WTC11 (cell line): ENCODE results near the gene PC. TPM values are rescaled to one million over a fixed set of nuclear protein-coding genes. Genes with fewer than 3 reads are reported as not detected.
"Not testable (repeated sequence)": the region's sequence is repeated elsewhere in the genome, so short reads cannot be mapped to it uniquely, and the experiment has no call there.

Source experiments
- ATAC-seq: fragments of 200-7000 bp; cut with Tn5 transposase; 2 replicates; pipeline ENCODE4 v1.10.0; 2021; ENCODE audit warnings: mild to moderate bottlenecking, moderate library complexity
- CTCF ChIA-PET: fragments of 300-600 bp; sonication (Branson Sonifier 250); formaldehyde crosslinking; loops from one replicate; lab custom pipeline; 2021; ENCODE audit warnings: antibody characterized with exemption; lab: Charles Lee
- POLR2A ChIA-PET: fragments of 350-600 bp; sonication (Branson Sonifier 250); formaldehyde crosslinking; loops from one replicate; lab custom pipeline; 2021; ENCODE audit warnings: antibody characterized with exemption; lab: Charles Lee
- DNase-seq: peaks from one replicate; pipeline ENCODE4 v3.0.0; 2021; ENCODE audit warnings: low spot score
- H3K27ac Mint-ChIP-seq: 2 replicates; pipeline ENCODE4 v1.8.0; 2021; ENCODE audit warnings: mixed read lengths
- H3K27me3 Mint-ChIP-seq: 2 replicates; pipeline ENCODE4 v1.8.0; 2021; ENCODE audit warnings: low read depth, mild to moderate bottlenecking, moderate library complexity, mixed read lengths
- H3K36me3 Mint-ChIP-seq: 2 replicates; pipeline ENCODE4 v1.8.0; 2021; ENCODE audit warnings: mixed read lengths
- H3K4me1 Mint-ChIP-seq: 2 replicates; pipeline ENCODE4 v1.8.0; 2022; ENCODE audit warnings: mixed read lengths
- H3K4me3 Mint-ChIP-seq: 2 replicates; pipeline ENCODE4 v1.8.0; 2021; ENCODE audit warnings: mild to moderate bottlenecking, moderate library complexity, mixed read lengths
- H3K9me3 Mint-ChIP-seq: 2 replicates; pipeline ENCODE4 v1.8.0; 2021; ENCODE audit warnings: mixed read lengths
- CBFB ChIP-seq: sonication (generic); formaldehyde crosslinking; IDR thresholded peaks from 2 replicates; pipeline ENCODE4 v1.8.1; 2022; ENCODE audit warnings: mild to moderate bottlenecking, low read depth, missing genetic modification reagents
- CREM ChIP-seq: sonication (generic); formaldehyde crosslinking; IDR thresholded peaks from 2 replicates; pipeline ENCODE4 v1.8.1; 2022; ENCODE audit warnings: mild to moderate bottlenecking, missing genetic modification reagents, moderate library complexity
- ELF4 ChIP-seq: sonication (generic); formaldehyde crosslinking; IDR thresholded peaks from 2 replicates; pipeline ENCODE4 v1.8.1; 2022; ENCODE audit warnings: low read depth, mild to moderate bottlenecking, moderate library complexity, missing genetic modification reagents
- EMX1 ChIP-seq: fragments of 250-450 bp; sonication (Bioruptor Pico); IDR thresholded peaks from 2 replicates; pipeline ENCODE4 v1.8.0; 2021; ENCODE audit warnings: mild to moderate bottlenecking
- ETV6 ChIP-seq: sonication (generic); formaldehyde crosslinking; IDR thresholded peaks from 2 replicates; pipeline ENCODE4 v1.8.1; 2022; ENCODE audit warnings: mild to moderate bottlenecking, missing genetic modification reagents
- FOXP1 ChIP-seq: sonication (generic); formaldehyde crosslinking; IDR thresholded peaks from 2 replicates; pipeline ENCODE4 v1.8.0; 2022; ENCODE audit warnings: missing genetic modification reagents, mild to moderate bottlenecking, moderate library complexity, borderline replicate concordance
- GRHL2 ChIP-seq: fragments of 250-450 bp; sonication (Bioruptor Pico); IDR thresholded peaks from 2 replicates; pipeline ENCODE4 v1.8.0; 2022; ENCODE audit warnings: mild to moderate bottlenecking, moderate library complexity; ENCODE audit not compliant: insufficient replicate concordance, severe bottlenecking
- GTF2I ChIP-seq: fragments of 250-450 bp; sonication (Bioruptor Pico); conservative IDR thresholded peaks from 2 replicates; pipeline ENCODE4 v1.4.0; 2021; ENCODE audit warnings: mild to moderate bottlenecking
- HMGA2 ChIP-seq: fragments of 250-450 bp; sonication (Bioruptor Pico); IDR thresholded peaks from 2 replicates; pipeline ENCODE4 v1.4.0; 2021; ENCODE audit warnings: mild to moderate bottlenecking, moderate library complexity
- MXD4 ChIP-seq: fragments of 250-450 bp; sonication (Bioruptor Pico); IDR thresholded peaks from 2 replicates; pipeline ENCODE4 v1.8.0; 2021; ENCODE audit warnings: mild to moderate bottlenecking, moderate library complexity, borderline replicate concordance
- NFE2L1 ChIP-seq: sonication (generic); formaldehyde crosslinking; IDR thresholded peaks from 2 replicates; pipeline ENCODE4 v1.8.1; 2023; ENCODE audit warnings: missing genetic modification reagents
- TCF7 ChIP-seq: sonication (generic); formaldehyde crosslinking; IDR thresholded peaks from 2 replicates; pipeline ENCODE4 v1.8.0; 2022; ENCODE audit warnings: mild to moderate bottlenecking, low read depth, missing genetic modification reagents, moderate library complexity
- ZNF219 ChIP-seq: sonication (generic); formaldehyde crosslinking; IDR thresholded peaks from 2 replicates; pipeline ENCODE4 v1.8.0; 2023; ENCODE audit warnings: missing genetic modification reagents, mild to moderate bottlenecking, borderline replicate concordance
- ZNF263 ChIP-seq: sonication (generic); formaldehyde crosslinking; IDR thresholded peaks from 2 replicates; pipeline ENCODE4 v1.8.1; 2022; ENCODE audit warnings: low read depth, mild to moderate bottlenecking, moderate library complexity, missing genetic modification reagents
- ZNF423 ChIP-seq: fragments of 250-450 bp; sonication (Bioruptor Pico); IDR thresholded peaks from 2 replicates; pipeline ENCODE4 v2.1.2; 2022; ENCODE audit warnings: mild to moderate bottlenecking, moderate library complexity
- total RNA-seq: library from RNA; stranded (reverse); gene quantifications from 3 replicates; pipeline ENCODE4 v1.2.3, GENCODE V29; 2021
- TF ChIP-seq, protein P1 (sequence below): sonication (generic); formaldehyde crosslinking; conservative IDR thresholded peaks from 2 replicates; pipeline ENCODE4 v1.8.1; 2022; ENCODE audit warnings: mild to moderate bottlenecking, missing genetic modification reagents
- TF ChIP-seq, protein P2 (sequence below): sonication (generic); formaldehyde crosslinking; IDR thresholded peaks from 2 replicates; pipeline ENCODE4 v1.8.0; 2022; ENCODE audit warnings: mild to moderate bottlenecking, missing genetic modification reagents
- TF ChIP-seq, protein P3 (sequence below): fragments of 200-600 bp; IDR thresholded peaks from 2 replicates; pipeline ENCODE4 v1.8.0; 2022; ENCODE audit warnings: antibody characterized with exemption
- TF ChIP-seq, protein P4 (sequence below): fragments of 250-450 bp; sonication (Bioruptor Pico); conservative IDR thresholded peaks from 2 replicates; pipeline ENCODE4 v1.9.0; 2021; ENCODE audit warnings: mild to moderate bottlenecking
- TF ChIP-seq, protein P5 (sequence below): sonication (generic); formaldehyde crosslinking; IDR thresholded peaks from 2 replicates; pipeline ENCODE4 v1.8.1; 2023; ENCODE audit warnings: mild to moderate bottlenecking, missing genetic modification reagents
- TF ChIP-seq, protein P6 (sequence below): sonication (generic); formaldehyde crosslinking; IDR thresholded peaks from 2 replicates; pipeline ENCODE4 v1.8.1; 2023; ENCODE audit warnings: mild to moderate bottlenecking, missing genetic modification reagents
- TF ChIP-seq, protein P7 (sequence below): fragments of 250-450 bp; sonication (Bioruptor Pico); IDR thresholded peaks from 2 replicates; pipeline ENCODE4 v2.1.2; 2022; ENCODE audit warnings: mild to moderate bottlenecking, moderate library complexity

Gene PC
- total RNA-seq, 1 experiment from 2014 or later, result 27.2 TPM

DNA sequence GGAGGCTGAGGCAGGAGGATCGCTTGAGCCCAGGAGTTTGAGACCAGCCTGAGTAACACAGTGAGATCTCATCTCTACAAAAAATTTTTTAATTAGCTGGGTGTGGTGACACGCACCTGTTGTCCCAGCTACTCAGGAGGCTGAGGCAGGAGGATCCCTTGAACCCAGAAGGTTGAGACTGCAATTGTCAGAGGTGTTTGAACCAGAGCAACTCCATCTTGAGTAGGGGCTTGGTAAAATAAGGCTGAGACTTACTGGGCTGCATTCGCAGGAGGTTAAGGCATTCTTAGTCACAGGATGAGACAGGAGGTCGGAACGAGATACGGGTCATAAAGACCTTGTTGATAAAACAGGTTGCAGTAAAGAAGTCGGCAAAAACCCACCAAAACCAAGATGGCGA lies 47.0 kb upstream of the PC start:
- H3K36me3 Mint-ChIP-seq, H3K27me3 Mint-ChIP-seq, H3K27ac Mint-ChIP-seq, POLR2A ChIA-PET, DNase-seq, H3K4me3 Mint-ChIP-seq, ATAC-seq, H3K9me3 Mint-ChIP-seq: not testable (repeated sequence)
- CTCF ChIA-PET, result interaction anchor here (1.5 to 2.5 kb wide), 2 partner anchors 15 to 16 kb away, joined by 8 to 22 read pairs; no protein-coding TSS in a partner anchor
- H3K4me1 Mint-ChIP-seq, result peaks cover 40% of the 10 kb centered on the region

DNA sequence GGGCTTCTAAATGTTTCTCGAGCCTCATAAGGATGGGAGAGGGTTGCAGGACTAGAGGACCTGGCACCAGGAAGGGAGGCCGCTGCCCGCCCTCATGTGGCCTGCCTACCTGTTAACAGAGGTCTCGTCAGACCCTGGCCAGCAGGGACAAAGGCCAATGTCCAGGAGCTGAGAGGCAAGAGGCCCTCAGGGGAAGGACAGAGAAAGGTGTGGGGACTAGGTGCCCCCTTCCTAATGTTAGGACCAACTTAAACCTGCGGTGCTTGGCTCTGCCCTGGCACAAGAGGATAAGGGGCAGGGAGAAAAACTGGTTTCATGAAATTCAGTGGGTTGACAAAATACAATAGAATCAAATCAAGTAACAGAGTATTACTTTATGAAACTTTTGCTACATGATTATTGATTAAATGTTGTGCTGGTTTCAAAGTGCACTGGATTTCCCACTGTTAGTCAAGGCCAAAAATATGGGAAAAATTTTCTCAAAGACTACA lies 44.8 kb upstream of the PC start:
- ChIA-PET POLR2A (no interaction called here), CTCF (interaction anchor here (1.1 to 2.9 kb wide), 5 partner anchors 14 to 122 kb away, joined by 3 to 26 read pairs (median 3); partner anchors contain the start of gene SYT12)
- Mint-ChIP-seq H3K27me3 (no peaks in the 10 kb centered on the region), H3K27ac (peak overlapping the region; percentile 92), H3K4me3 (no peak overlapping the region), H3K36me3 (no peaks in the 10 kb centered on the region), H3K9me3 (peaks cover 5% of the 10 kb centered on the region; the same call in 1 of the 2 replicates), H3K4me1 (peaks cover 38% of the 10 kb centered on the region)
- ATAC-seq (peak; percentile 28), DNase-seq (peak; percentile 20)
- TF ChIP-seq CREM (no peak), EMX1 (CRISPR knock-in tag) (no peak), GRHL2 (no peak), ZNF423 (no peak), ELF4 (CRISPR knock-in tag) (no peak), HMGA2 (CRISPR knock-in tag) (no peak), FOXP1 (CRISPR knock-in tag) (no peak), MXD4 (CRISPR knock-in tag) (no peak), ZNF263 (CRISPR knock-in tag) (no peak), NFE2L1 (CRISPR knock-in tag) (no peak), CBFB (CRISPR knock-in tag) (no peak), GTF2I (no peak), ZNF219 (CRISPR knock-in tag) (no peak)
- TF ChIP-seq, protein P1, sequence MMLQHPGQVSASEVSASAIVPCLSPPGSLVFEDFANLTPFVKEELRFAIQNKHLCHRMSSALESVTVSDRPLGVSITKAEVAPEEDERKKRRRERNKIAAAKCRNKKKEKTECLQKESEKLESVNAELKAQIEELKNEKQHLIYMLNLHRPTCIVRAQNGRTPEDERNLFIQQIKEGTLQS (CRISPR knock-in tag), result no peak
- TF ChIP-seq, protein P2, sequence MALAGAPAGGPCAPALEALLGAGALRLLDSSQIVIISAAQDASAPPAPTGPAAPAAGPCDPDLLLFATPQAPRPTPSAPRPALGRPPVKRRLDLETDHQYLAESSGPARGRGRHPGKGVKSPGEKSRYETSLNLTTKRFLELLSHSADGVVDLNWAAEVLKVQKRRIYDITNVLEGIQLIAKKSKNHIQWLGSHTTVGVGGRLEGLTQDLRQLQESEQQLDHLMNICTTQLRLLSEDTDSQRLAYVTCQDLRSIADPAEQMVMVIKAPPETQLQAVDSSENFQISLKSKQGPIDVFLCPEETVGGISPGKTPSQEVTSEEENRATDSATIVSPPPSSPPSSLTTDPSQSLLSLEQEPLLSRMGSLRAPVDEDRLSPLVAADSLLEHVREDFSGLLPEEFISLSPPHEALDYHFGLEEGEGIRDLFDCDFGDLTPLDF (CRISPR knock-in tag), result no peak
- TF ChIP-seq, protein P3, sequence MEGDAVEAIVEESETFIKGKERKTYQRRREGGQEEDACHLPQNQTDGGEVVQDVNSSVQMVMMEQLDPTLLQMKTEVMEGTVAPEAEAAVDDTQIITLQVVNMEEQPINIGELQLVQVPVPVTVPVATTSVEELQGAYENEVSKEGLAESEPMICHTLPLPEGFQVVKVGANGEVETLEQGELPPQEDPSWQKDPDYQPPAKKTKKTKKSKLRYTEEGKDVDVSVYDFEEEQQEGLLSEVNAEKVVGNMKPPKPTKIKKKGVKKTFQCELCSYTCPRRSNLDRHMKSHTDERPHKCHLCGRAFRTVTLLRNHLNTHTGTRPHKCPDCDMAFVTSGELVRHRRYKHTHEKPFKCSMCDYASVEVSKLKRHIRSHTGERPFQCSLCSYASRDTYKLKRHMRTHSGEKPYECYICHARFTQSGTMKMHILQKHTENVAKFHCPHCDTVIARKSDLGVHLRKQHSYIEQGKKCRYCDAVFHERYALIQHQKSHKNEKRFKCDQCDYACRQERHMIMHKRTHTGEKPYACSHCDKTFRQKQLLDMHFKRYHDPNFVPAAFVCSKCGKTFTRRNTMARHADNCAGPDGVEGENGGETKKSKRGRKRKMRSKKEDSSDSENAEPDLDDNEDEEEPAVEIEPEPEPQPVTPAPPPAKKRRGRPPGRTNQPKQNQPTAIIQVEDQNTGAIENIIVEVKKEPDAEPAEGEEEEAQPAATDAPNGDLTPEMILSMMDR, result no peak
- TF ChIP-seq, protein P4, sequence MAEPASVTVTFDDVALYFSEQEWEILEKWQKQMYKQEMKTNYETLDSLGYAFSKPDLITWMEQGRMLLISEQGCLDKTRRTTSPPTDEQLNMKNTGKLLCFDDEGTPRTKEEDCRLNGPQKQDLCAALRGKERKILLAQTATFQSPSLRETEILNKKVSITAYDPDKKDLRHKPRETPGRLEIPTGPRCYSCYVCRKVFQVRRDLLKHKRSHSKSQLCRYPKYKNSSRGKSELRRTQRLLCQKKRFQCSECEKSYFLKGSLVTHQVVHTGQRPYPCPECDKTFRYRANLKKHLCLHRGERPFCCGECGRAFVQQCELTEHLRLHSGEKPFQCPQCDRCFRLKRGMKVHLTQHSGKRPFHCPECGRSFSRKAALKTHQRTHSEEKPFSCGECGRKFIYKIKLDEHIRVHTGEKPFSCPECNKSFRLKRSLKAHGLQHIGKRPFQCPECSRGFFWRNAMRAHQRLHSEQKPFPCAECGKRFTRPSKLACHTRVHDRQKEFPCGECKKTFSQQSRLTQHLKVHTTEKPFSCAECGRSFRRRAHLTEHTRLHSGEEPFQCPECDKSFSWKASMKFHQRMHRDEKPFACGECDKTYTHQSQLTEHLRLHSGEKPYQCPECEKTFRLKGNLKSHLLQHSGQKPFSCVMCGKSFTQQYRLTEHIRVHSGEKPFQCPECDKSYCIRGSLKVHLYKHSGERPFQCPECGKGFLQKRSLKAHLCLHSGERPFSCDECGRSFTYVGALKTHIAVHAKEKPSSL, result no peak
- TF ChIP-seq, all 79 proteins: peak for 0

DNA sequence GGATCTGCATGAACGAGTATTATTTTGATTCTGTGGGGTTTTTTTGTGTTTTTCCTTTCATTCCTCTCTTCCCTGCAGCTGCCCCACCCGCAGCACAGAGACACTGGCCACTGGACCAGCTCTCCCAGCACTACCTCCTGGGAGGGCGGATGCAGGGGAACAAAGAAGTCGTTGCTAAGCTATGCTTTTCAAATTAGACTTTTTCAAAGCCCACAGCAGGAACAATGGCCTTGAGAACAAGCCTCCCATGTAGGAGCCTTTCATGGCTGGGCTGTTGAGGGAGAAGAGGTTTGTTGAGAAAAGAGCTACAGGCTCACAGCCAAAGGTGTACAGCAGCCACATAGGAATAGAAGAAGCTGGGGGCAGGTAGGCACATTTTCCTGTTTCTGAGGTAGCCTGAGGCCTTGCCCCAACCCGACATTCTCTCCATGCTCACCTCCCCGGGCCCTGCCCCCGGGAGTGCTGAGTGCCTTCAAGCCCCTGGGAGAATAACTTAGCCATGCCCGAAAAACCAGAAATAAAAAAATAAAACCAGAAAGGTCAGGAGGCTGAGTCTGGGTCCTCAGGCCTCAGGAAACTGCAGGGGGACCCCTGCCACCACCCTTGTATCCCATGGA lies 44.2 kb upstream of the PC start:
- ChIA-PET POLR2A (no interaction called here), CTCF (interaction anchor here (0.5 to 2.9 kb wide), 9 partner anchors 13 to 151 kb away, joined by 3 to 26 read pairs (median 3); partner anchors contain the start of gene SYT12)
- Mint-ChIP-seq H3K36me3 (no peaks in the 10 kb centered on the region), H3K27ac (peak overlapping the region; percentile 92), H3K4me1 (peaks cover 38% of the 10 kb centered on the region), H3K4me3 (peak overlapping the region; percentile 27), H3K9me3 (peaks cover 5% of the 10 kb centered on the region; the same call in 1 of the 2 replicates), H3K27me3 (no peaks in the 10 kb centered on the region)
- ATAC-seq, result peak; percentile 84
- peak; percentile 35 for DNase-seq
- TF ChIP-seq, protein P5, sequence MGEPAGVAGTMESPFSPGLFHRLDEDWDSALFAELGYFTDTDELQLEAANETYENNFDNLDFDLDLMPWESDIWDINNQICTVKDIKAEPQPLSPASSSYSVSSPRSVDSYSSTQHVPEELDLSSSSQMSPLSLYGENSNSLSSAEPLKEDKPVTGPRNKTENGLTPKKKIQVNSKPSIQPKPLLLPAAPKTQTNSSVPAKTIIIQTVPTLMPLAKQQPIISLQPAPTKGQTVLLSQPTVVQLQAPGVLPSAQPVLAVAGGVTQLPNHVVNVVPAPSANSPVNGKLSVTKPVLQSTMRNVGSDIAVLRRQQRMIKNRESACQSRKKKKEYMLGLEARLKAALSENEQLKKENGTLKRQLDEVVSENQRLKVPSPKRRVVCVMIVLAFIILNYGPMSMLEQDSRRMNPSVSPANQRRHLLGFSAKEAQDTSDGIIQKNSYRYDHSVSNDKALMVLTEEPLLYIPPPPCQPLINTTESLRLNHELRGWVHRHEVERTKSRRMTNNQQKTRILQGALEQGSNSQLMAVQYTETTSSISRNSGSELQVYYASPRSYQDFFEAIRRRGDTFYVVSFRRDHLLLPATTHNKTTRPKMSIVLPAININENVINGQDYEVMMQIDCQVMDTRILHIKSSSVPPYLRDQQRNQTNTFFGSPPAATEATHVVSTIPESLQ (CRISPR knock-in tag), result no peak
- TF ChIP-seq, protein P6, sequence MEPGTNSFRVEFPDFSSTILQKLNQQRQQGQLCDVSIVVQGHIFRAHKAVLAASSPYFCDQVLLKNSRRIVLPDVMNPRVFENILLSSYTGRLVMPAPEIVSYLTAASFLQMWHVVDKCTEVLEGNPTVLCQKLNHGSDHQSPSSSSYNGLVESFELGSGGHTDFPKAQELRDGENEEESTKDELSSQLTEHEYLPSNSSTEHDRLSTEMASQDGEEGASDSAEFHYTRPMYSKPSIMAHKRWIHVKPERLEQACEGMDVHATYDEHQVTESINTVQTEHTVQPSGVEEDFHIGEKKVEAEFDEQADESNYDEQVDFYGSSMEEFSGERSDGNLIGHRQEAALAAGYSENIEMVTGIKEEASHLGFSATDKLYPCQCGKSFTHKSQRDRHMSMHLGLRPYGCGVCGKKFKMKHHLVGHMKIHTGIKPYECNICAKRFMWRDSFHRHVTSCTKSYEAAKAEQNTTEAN, result 0 out of 2 replicates have a peak, but pooled peaks have one; percentile 40
- TF ChIP-seq ETV6 (CRISPR knock-in tag) (no peak), TCF7 (no peak)
- TF ChIP-seq, protein P7, sequence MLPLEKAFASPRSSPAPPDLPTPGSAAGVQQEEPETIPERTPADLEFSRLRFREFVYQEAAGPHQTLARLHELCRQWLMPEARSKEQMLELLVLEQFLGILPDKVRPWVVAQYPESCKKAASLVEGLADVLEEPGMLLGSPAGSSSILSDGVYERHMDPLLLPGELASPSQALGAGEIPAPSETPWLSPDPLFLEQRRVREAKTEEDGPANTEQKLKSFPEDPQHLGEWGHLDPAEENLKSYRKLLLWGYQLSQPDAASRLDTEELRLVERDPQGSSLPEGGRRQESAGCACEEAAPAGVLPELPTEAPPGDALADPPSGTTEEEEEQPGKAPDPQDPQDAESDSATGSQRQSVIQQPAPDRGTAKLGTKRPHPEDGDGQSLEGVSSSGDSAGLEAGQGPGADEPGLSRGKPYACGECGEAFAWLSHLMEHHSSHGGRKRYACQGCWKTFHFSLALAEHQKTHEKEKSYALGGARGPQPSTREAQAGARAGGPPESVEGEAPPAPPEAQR (CRISPR knock-in tag), result no peak
